VCaP (cell line): ENCODE results near the gene ARHGAP24.
A peak's percentile ranks its signal among the peaks of the same experiment; 100 is the strongest.

ENCODE experiments used
- H3K27ac ChIP-seq: fragments of 450-650 bp; 2 replicates; pipeline ENCODE4 v1.5.1; 2017
- CTCF ChIP-seq: fragments of 450-650 bp; conservative IDR thresholded peaks from 2 replicates; pipeline ENCODE4 v1.5.1; 2017; ENCODE audit warnings: mild to moderate bottlenecking, moderate library complexity

Gene ARHGAP24

GRCh38 chr4:85826060-85826678 lies 351.2 kb downstream of the ARHGAP24 start:
- peak overlapping the region; percentile 86 for H3K27ac ChIP-seq
- TF ChIP-seq CTCF, result peak; percentile 74

GRCh38 chr4:85828027-85828890 lies 353.3 kb downstream of the ARHGAP24 start:
- no peak for TF ChIP-seq CTCF
- H3K27ac ChIP-seq, result peak overlapping the region; percentile 86

- no peak for TF ChIP-seq CTCF
- H3K27ac ChIP-seq, result peak overlapping the region; percentile 86
Measured at GRCh38 chr4:85829276-85830051, 354.5 kb downstream of the ARHGAP24 start.

- no peak overlapping the region for H3K27ac ChIP-seq
- TF ChIP-seq CTCF, result no peak
Measured at GRCh38 chr4:85831647-85832046, 356.7 kb downstream of the ARHGAP24 start.

- no peak for TF ChIP-seq CTCF
- no peak overlapping the region for H3K27ac ChIP-seq
Measured at GRCh38 chr4:85833302-85833701, 358.4 kb downstream of the ARHGAP24 start.

GRCh38 chr4:85834934-85835333 lies 360.0 kb downstream of the ARHGAP24 start:
- TF ChIP-seq CTCF, result no peak
- no peak overlapping the region for H3K27ac ChIP-seq
